Subcutaneous adipose tissue (tissue), 4 donors: ENCODE measurements around the gene MAGI3. TPM values are rescaled to one million over a fixed set of nuclear protein-coding genes. Genes with fewer than 3 reads are reported as not detected.

Experiments
- total RNA-seq, 4 donors: library from RNA; depleted of rRNA; stranded (reverse); fragments of >200 nt; gene quantifications; one replicate each; pipeline ENCODE4 v1.1.0, GENCODE V29; 2016
- TF ChIP-seq, protein P1 (sequence below): fragments of 450-650 bp; IDR thresholded peaks from one replicate; pipeline ENCODE4 v1.5.1; 2016; ENCODE audit warnings: low read depth, mild to moderate bottlenecking, control low read depth, antibody characterized with exemption, moderate library complexity

Gene MAGI3
- total RNA-seq, 4 donors from 2014 or later: 11.6 to 19.4 (median 15.7) TPM

DNA sequence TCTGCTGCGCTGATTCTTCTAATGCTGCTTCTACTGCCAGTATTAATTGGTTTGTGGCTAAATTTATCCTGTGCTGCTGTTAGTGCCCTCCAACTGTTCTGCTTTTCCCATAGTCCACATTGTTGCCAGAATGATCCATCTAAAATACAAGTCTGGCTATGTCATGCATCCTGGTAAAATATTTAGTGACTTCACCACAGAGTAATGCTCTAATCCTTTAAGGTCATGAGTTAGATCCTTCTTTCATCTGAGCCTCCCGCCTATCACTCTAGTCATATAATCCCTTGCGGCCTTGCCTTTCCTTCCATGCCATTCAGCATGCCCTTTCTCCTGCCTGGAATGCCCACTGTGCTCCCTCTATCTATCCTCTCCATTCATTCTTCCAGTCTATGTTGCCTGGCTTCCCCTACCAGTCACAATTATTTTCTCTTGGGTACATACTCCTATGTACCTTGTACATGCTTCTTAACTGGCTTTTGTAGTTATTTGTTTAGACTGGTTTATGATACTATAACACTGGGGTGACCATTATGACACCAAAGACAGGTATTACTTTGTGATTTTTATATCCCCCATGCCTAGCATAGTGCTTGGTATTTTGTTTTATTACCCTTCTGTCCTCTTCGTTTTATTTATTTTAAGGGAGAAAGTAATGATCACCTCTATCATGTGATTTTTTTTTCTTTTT, 144.0 kb downstream of the MAGI3 start:
- TF ChIP-seq, protein P1, sequence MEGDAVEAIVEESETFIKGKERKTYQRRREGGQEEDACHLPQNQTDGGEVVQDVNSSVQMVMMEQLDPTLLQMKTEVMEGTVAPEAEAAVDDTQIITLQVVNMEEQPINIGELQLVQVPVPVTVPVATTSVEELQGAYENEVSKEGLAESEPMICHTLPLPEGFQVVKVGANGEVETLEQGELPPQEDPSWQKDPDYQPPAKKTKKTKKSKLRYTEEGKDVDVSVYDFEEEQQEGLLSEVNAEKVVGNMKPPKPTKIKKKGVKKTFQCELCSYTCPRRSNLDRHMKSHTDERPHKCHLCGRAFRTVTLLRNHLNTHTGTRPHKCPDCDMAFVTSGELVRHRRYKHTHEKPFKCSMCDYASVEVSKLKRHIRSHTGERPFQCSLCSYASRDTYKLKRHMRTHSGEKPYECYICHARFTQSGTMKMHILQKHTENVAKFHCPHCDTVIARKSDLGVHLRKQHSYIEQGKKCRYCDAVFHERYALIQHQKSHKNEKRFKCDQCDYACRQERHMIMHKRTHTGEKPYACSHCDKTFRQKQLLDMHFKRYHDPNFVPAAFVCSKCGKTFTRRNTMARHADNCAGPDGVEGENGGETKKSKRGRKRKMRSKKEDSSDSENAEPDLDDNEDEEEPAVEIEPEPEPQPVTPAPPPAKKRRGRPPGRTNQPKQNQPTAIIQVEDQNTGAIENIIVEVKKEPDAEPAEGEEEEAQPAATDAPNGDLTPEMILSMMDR: no peak

DNA sequence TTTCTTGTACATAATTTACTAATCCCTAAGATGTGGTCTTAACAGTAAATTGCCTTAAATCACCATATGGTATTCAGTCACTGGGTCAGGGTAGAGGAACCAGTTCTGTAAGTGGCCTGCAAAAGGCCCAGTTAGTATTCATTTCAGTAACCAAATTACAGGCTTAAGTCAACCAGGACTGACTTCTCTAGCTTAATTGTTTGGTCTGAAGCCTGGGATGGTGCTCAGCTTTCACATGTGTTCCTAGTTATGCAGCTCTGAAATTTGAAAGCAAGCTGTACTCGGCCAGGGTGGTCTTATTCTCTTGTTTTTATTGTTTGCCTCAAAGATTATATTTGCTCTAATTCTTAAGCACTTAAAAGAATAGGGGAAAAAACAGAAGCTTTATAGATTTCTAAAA, 144.6 kb downstream of the MAGI3 start:
- TF ChIP-seq, protein P1: no peak

DNA sequence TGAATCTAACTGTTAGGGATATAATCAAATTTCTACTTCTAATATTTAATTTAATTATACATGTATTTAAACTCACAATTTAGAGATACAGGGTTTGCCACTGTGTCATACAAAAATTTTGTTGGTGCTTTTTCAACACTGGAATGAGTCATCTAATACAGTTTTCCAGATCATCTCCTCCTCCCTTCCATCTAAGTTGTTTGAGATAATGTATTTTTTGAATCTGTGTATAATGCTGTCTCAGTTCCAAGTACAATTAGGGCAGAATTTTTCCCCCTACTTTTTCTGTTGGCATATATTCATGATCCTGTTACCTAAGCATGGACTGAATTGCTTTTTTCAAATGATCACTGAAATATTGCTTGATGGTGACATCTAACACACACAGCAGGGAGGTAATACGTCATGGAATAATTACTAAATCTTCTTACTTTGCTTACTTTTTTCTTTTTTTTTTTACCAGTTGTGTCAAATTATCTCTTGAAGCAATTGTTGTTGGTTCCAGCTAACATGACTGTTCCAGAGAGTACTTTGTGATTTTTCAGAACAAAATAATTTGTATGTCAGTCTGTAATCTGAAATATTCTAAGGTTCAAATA, 146.0 kb downstream of the MAGI3 start:
- TF ChIP-seq, protein P1: no peak

DNA sequence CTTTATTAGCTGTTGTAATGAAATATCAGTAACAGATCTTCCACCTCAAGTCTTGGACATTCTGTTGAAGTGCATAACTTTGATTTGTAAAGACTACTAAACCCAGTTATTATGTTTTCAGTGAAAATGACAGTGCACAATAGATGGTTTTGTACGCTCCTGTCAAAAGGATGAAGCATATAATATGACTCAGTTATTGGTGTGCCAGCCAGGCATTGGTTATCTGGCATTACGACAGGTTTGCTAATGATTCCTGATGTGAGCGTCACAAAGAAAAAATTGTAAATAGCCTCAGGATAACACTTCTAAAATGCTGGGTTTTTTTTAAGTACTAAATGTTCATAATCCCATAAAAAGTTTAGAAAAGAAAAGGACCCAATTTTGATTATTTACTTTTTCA, 147.9 kb downstream of the MAGI3 start:
- TF ChIP-seq, protein P1: no peak

- TF ChIP-seq, protein P1: no peak
Observed at GRCh38 chr1:113540335-113540734, 150.0 kb downstream of the MAGI3 start.

DNA sequence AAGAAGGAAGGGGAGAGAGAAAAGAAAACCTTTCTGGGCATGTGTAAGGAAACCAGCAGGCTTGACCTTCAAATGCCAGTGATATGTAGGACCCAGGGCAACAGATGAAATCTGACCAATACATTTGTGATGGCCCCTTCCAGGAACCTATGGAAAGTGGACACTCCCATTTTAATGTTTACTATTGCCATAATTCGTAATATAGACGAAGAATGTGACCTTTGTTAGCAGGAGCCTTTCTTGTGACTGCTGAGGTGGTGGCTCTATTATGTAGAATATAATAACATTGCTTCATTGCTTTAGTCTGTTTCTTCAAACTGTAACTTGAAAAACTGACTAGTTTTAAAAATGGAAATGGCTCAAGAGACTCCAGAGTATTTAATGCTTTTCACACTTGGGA, 150.8 kb downstream of the MAGI3 start:
- TF ChIP-seq, protein P1: no peak

GRCh38 chr1:113542221-113542701, 151.9 kb downstream of the MAGI3 start:
- TF ChIP-seq, protein P1: no peak
